AG09309 (cell line): ENCODE data around the gene B4GALT4.
"Not testable (repeated sequence)": the region's sequence is repeated elsewhere in the genome, so short reads cannot be mapped to it uniquely, and the experiment has no call there.

Source experiments
- DNase-seq: peaks from one replicate; pipeline ENCODE4 v3.0.0-alpha.2; 2010; ENCODE audit warnings: low read depth
- H3K4me3 ChIP-seq: 2 replicates; pipeline ENCODE4 v1.5.1; 2011; ENCODE audit warnings: mild to moderate bottlenecking, low read depth, low read length, moderate library complexity; ENCODE audit not compliant: control insufficient read depth
- CTCF ChIP-seq: IDR thresholded peaks from 2 replicates; pipeline ENCODE4 v1.5.1; 2011; ENCODE audit warnings: mild to moderate bottlenecking, low read depth, low read length, inconsistent platforms; ENCODE audit not compliant: insufficient read depth, control insufficient read depth; ENCODE audit errors: missing control alignments

B4GALT4 gene

GRCh38 chr3:119245778-119246177, 5.1 kb upstream of the B4GALT4 start:
- H3K4me3 ChIP-seq, result no peak overlapping the region
- DNase-seq, result no peak
- TF ChIP-seq CTCF, result no peak

- no peak for TF ChIP-seq CTCF
- H3K4me3 ChIP-seq, result no peak overlapping the region
Measured at GRCh38 chr3:119243712-119244111, 3.0 kb upstream of the B4GALT4 start.

GRCh38 chr3:119243058-119243529, 2.4 kb upstream of the B4GALT4 start:
- H3K4me3 ChIP-seq, result not testable (repeated sequence)

More at GRCh38 chr3:119243712-119244111, 3.0 kb upstream of the B4GALT4 start:
- DNase-seq, result no peak

DNA sequence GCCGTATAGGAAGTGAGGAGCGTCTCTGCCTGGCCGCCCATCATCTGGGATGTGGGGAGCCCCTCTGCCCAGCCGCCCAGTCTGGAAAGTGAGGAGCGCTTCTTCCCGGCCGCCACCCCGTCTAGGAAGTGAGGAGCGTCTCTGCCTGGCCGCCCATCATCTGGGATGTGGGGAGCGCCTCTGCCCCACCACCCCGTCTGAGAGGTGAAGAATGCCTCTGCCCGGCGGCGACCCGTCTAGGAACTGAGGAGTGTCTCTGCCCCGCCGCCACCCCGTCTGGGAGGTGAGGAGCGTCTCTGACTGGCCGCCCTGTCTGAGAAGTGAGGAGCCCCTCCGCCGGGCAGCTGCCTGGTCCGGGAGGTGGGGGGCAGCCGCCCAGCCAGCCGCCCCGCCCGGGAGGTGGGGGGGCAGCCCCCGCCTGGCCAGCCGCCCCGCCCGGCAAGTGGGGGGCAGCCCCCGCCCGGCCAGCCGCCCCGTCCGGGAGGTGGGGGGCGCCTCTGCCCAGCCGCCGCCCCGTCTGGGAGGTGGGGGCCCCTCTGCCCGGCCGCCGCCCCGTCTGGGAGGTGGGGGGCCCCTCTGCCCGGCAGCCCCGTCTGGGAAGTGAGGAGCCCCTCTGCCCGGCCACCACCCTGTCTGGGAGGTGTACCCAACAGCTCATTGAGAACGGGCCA, 1.8 kb upstream of the B4GALT4 start:
- not testable (repeated sequence) for H3K4me3 ChIP-seq, DNase-seq

More at GRCh38 chr3:119243058-119243529, 2.4 kb upstream of the B4GALT4 start:
- not testable (repeated sequence) for DNase-seq

- TF ChIP-seq CTCF, result no peak
- H3K4me3 ChIP-seq, result peak overlapping the region; percentile 80
- DNase-seq, result no peak
Measured at GRCh38 chr3:119240101-119240590, 532 bp downstream of the B4GALT4 start.

DNA sequence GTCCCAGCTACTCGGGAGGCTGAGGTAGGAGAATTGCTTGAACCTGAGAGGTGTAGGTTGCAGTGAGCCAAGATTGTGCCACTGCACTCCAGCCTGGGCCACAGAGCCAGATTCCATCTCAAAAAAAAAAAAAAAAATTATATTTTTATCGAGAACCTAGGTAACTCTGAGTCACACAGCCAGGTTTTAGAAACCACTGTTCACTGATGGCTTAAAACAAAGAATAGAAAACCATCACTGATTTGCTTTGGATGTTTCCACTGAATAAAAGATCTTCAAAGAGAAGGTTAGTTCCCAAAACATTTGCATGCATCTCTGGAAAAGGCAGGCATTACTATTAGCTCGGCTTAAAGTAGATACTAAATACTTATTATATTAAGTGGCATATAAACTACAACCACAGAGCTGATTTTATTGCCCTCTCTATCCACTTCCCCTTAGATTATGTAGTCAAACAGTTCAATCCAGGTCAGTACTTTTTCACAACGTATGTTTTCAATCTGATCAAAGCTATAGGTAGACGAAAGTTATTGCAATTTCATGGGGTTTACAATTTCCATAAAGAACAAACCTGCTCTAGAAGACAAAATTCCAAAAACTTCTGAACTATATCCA, 1.4 kb downstream of the B4GALT4 start:
- H3K4me3 ChIP-seq, result peak overlapping the region; percentile 80
- DNase-seq, result no peak
- TF ChIP-seq CTCF, result no peak

DNA sequence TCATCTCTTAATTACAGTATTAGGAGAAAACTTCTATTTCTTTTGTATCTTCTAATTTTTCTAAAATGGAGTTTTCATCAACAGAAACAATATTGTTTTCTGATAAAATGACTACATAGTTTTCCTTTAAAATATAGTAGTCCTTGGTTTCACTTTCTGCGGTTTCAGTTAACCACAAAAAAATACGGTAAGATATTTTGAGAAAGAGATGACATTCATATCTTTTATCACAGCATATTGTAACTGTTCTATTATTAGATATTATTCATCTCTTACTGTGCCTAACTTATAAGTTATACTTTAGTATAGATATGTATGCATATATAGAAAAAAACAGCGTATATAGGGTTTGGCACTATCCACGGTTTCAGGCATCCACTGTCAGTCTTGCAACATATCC, 2.3 kb downstream of the B4GALT4 start:
- no peak for DNase-seq
- H3K4me3 ChIP-seq, result peak overlapping the region; percentile 80
- no peak for TF ChIP-seq CTCF

- no peak for DNase-seq
- no peak for TF ChIP-seq CTCF
Measured at GRCh38 chr3:119237299-119237698, 3.4 kb downstream of the B4GALT4 start.

More at GRCh38 chr3:119237299-119237698, 3.4 kb downstream of the B4GALT4 start:
- H3K4me3 ChIP-seq, result no peak overlapping the region
